Gastrocnemius medialis (tissue), 4 donors: ENCODE results near the gene HMCES. TPM values are rescaled to one million over a fixed set of nuclear protein-coding genes. Genes with fewer than 3 reads are reported as not detected.

Source experiments
- ATAC-seq, 2 donors: fragments of 150-250 bp; one replicate each; pipeline ENCODE4 v1.9.1; 2016
- DNase-seq, 2 donors: peaks; one replicate each; pipeline ENCODE4 v3.0.0-alpha.2; 2019
- H3K27ac ChIP-seq, 4 donors: fragments of 200-600 bp; sonication (generic); 1 replicate in 1 of 4; 2 replicates in 3 of 4; pipeline ENCODE4 v1.5.1; 2016 to 2018; ENCODE audit warnings: mild to moderate bottlenecking in 2 of 4, moderate library complexity in 1 of 4
- H3K27me3 ChIP-seq, 3 donors: fragments of 200-600 bp; sonication (generic) in 2 of 3; 1 replicate in 1 of 3; 2 replicates in 2 of 3; pipeline versions ENCODE4 v1.5.1 to v1.6.0; 2016 to 2019; ENCODE audit warnings: mild to moderate bottlenecking in 1 of 3, moderate library complexity in 1 of 3
- H3K36me3 ChIP-seq, 2 donors: fragments of 200-600 bp; sonication (generic) in 1 of 2; one replicate each; pipeline ENCODE4 v1.5.1; 2017 to 2018
- H3K4me1 ChIP-seq, 2 donors: fragments of 200-600 bp; sonication (generic) in 1 of 2; one replicate each; pipeline ENCODE4 v1.5.1; 2016 to 2017; ENCODE audit warnings: mild to moderate bottlenecking in 2 of 2
- H3K4me3 ChIP-seq, 4 donors: fragments of 200-600 bp; sonication (generic) in 3 of 4; 1 replicate in 1 of 4; 2 replicates in 3 of 4; pipeline ENCODE4 v1.5.1; 2016 to 2019; ENCODE audit warnings: mild to moderate bottlenecking in 2 of 4
- H3K9me3 ChIP-seq, 3 donors: fragments of 200-600 bp; sonication (generic) in 2 of 3; 1 replicate in 1 of 3; 2 replicates in 2 of 3; pipeline ENCODE4 v1.5.1; 2016 to 2019
- POLR2A ChIP-seq, 2 donors: fragments of 450-650 bp; IDR thresholded peaks; one replicate each; pipeline ENCODE4 v1.6.1; 2017; ENCODE audit warnings: antibody characterized with exemption in 2 of 2, mild to moderate bottlenecking in 2 of 2, moderate library complexity in 2 of 2
- in situ Hi-C, 4 donors: fragments of 200-750 bp; cut with MboI; loops; one replicate each; pipeline versions ENCODE4 v1.15.0 to v1.8.0; 2017; ENCODE audit warnings: low sequenced_read_pairs in 4 of 4
- intact Hi-C: fragments of 100-400 bp; cut with DNase I; formaldehyde crosslinking; loops from one replicate; pipeline ENCODE4 v1.15.1; 2023; ENCODE audit warnings: low total_unique reads
- total RNA-seq, 4 donors: library from RNA; depleted of rRNA; stranded (reverse); fragments of >200 nt; gene quantifications; one replicate each; pipeline versions ENCODE4 v1.1.0 to v1.2.3, GENCODE V29; 2016
- TF ChIP-seq, protein P1 (sequence below), 5 experiments: fragments of 450-650 bp in 3 of 5; fragments of 200-600 bp in 2 of 5; sonication (generic) in 2 of 5; IDR thresholded peaks in 4 of 5; conservative IDR thresholded peaks in 1 of 5; 1 replicate in 4 of 5; 2 replicates in 1 of 5; pipeline ENCODE4 v1.5.1; 2016 to 2019; ENCODE audit warnings: antibody characterized with exemption in 5 of 5, mild to moderate bottlenecking in 3 of 5, moderate library complexity in 3 of 5

Gene HMCES, protein sequence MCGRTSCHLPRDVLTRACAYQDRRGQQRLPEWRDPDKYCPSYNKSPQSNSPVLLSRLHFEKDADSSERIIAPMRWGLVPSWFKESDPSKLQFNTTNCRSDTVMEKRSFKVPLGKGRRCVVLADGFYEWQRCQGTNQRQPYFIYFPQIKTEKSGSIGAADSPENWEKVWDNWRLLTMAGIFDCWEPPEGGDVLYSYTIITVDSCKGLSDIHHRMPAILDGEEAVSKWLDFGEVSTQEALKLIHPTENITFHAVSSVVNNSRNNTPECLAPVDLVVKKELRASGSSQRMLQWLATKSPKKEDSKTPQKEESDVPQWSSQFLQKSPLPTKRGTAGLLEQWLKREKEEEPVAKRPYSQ
- 10 to 100 TPM; 24.7 to 35.2 (median 29.5) TPM for total RNA-seq

DNA sequence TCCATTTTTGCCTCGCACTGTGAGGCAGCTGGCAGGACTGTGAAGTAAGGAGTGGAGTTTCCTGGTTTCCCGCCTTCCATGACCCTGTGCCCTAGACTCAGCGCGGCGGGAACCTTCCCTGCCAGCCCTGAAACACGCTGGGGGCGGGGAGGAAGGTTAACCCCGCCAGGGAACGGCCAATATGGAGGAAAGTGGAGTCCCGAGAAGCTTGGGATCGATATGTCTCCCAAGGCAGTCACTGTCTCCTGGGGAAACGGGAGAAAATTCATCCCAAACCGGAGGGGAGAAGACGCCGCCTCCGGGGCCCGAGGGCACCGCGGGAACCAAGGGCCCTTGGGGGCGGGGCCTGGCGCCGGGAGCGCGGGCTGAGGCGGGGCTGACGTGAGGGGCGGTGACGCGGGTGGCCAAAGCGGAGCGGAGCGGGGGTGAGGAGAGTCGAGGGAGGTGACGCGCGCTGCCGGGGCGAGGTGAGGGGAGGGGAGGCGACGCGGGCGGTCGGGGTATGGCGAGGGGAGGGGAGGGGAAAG lies at the start of gene HMCES:
Gene HMCES (plus strand): TSS at position 432 of the 527 bp plus-strand sequence. CDS start 863 bp downstream, outside the sequence.
- Histone ChIP-seq H3K9me3 (no peaks in the 10 kb centered on the region), H3K4me1 (peaks cover 19 to 21% of the 10 kb centered on the region in 2 donors), H3K36me3 (peaks cover 0 to 42% of the 10 kb centered on the region in 2 donors), H3K27me3 (no peaks in the 10 kb centered on the region), H3K4me3 (peak within 1 kb of the TSS; percentile 69 to 91 (median 86)), H3K27ac (peak within 1 kb of the TSS; percentile 87 to 94 (median 89))
- DNase-seq (peak; percentile 88 to 90), ATAC-seq (peak; percentile 92 to 95)
- intact Hi-C loops (loop anchor here (1.0 to 2.0 kb wide), 2 partner anchors 38 to 120 kb away; a partner anchor contains a TSS), in situ Hi-C loops (no loop called here)
- peak in 1 of 2 donors; percentile 83 for TF ChIP-seq POLR2A (IDR thresholded peaks at IDR 0.05)
- TF ChIP-seq, protein P1, sequence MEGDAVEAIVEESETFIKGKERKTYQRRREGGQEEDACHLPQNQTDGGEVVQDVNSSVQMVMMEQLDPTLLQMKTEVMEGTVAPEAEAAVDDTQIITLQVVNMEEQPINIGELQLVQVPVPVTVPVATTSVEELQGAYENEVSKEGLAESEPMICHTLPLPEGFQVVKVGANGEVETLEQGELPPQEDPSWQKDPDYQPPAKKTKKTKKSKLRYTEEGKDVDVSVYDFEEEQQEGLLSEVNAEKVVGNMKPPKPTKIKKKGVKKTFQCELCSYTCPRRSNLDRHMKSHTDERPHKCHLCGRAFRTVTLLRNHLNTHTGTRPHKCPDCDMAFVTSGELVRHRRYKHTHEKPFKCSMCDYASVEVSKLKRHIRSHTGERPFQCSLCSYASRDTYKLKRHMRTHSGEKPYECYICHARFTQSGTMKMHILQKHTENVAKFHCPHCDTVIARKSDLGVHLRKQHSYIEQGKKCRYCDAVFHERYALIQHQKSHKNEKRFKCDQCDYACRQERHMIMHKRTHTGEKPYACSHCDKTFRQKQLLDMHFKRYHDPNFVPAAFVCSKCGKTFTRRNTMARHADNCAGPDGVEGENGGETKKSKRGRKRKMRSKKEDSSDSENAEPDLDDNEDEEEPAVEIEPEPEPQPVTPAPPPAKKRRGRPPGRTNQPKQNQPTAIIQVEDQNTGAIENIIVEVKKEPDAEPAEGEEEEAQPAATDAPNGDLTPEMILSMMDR (IDR thresholded peaks at IDR 0.05 in 4 of 5, conservative IDR thresholded peaks at IDR 0.05 in 1 of 5) = no peak

DNA sequence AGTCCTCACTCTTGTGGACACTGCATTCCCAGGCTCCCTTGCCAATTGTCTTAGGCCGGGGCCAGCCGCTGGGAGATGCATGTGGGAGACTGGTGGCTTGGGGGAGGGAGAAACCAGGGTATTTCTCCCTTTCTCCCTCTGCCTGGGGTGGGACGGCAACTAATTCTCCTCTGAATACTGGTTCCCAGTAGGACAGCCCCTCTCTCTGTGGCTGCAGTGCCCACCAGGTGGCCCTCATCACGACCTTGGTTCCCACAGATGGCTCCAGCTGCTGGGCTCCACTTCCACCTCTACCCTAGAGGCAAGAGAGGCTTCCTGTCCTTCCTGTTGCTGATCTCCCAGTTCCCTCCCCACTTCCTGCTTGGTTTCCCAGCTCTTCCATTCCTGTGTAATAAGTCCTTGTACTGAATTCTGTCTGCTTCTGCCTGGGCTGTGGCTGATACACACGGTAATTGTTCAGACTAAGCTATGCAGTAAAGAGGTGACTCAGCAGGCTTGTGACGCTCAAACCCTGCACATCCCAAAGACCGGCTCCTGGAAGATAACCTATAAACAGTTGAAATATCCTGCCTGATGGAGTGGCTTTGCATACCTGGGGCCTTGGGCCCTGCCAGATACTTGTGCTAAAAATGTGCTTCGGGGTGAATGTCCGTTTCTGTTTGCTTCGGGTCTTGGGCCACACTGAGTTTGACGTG lies 49.6 kb upstream of the HMCES start:
- no peaks in the 10 kb centered on the region for H3K27me3 ChIP-seq
- H3K27ac ChIP-seq = peak overlapping the region; percentile 84 to 97 (median 94)
- no peaks in the 10 kb centered on the region for H3K36me3 ChIP-seq
- DNase-seq (no peak), ATAC-seq (no peak)
- H3K9me3 ChIP-seq = no peaks in the 10 kb centered on the region
- H3K4me3 ChIP-seq = no peak overlapping the region
- TF ChIP-seq POLR2A (IDR thresholded peaks at IDR 0.05) = no peak
- TF ChIP-seq, protein P1 (IDR thresholded peaks at IDR 0.05 in 4 of 5, conservative IDR thresholded peaks at IDR 0.05 in 1 of 5) = no peak
- intact Hi-C loops (loop anchor here (5.0 kb wide), 1 partner anchor 427 kb away; no protein-coding TSS in a partner anchor), in situ Hi-C loops (no loop called here)
- peaks cover 47 to 48% of the 10 kb centered on the region in 2 donors for H3K4me1 ChIP-seq

DNA sequence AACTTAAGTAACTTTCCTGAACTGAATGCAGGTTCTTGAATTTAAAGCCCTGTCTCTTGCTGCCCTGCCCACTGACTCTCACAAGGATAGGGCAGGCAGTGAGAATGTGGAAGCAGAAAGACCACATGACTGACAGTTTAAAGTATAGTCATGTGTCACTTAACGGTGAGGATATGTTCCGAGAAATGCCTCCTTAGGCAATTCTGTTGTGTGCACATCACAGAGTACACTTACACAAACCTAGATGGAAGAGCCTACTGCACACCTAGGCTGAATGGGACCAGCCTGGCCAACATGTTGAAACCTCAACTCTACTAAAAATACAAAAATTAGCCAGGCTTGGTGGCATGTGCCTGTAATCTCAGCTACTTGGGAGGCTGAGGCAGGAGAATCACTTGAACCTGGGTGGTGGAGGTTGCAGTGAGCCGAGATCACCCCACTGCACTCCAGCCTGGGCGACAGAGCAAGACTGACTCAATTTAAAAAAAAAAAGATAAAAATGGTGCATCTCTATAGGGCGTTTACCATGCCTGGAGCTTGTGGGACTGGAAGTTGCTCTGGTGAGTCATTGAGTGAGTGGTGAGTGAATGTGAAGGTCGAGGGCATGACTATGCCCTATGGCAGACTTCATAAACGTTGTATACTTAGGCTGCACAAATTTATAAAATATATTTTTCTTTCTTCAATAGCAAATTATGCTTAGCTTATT lies 48.2 kb upstream of the HMCES start:
- Histone ChIP-seq H3K27me3 (no peaks in the 10 kb centered on the region), H3K4me1 (peaks cover 34 to 37% of the 10 kb centered on the region in 2 donors), H3K36me3 (no peaks in the 10 kb centered on the region), H3K9me3 (no peaks in the 10 kb centered on the region), H3K4me3 (no peak overlapping the region), H3K27ac (peak overlapping the region in 3 of 4 donors; percentile 18 to 53 (median 31))
- peak in 1 of 2 donors; percentile 30 for TF ChIP-seq POLR2A (IDR thresholded peaks at IDR 0.05)
- TF ChIP-seq, protein P1 (IDR thresholded peaks at IDR 0.05 in 4 of 5, conservative IDR thresholded peaks at IDR 0.05 in 1 of 5) = no peak
- peak in 1 of 2 donors; percentile 19 for ATAC-seq
- in situ Hi-C loops (no loop called here), intact Hi-C loops (no loop called here)
- no peak for DNase-seq

DNA sequence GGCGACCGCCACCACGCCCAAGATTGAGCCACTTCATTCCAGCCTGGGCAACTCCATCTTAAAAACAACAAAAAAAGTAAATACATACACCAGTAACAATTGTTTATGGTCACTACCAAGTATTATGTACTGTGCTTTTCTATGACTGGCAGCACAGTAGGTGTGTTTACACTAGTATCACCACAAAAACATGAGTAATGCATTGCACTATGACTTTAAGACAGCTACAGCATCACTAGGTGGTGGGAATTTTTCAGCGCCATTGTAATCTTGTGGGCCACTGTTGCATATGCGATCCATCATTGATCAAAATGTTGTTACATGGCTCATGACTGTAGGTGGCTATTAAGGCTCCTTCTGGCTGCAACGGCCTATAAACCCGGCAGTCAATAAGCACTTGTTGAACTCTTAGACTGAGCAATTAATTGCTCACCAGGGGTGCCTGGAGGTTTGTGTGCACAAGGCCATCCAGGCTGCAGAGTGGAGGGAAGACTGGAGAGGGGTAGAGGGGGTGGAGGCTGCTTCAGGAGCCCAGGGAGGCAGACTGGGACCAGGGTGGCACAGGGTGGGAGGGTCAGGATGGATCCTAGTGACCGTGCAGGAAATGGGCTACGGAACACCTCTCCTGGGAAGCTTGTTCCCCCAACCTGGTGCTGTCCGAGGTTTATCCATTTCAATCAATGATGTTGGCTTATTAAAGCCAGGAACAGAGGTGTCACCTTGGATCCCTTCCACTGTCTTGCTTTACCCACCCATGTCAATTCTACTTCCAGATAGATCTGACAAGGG lies 47.1 kb upstream of the HMCES start:
- in situ Hi-C loops = no loop called here
- H3K4me3 ChIP-seq = no peak overlapping the region
- no peaks in the 10 kb centered on the region for H3K27me3 ChIP-seq
- no peaks in the 10 kb centered on the region for H3K36me3 ChIP-seq
- DNase-seq (no peak), ATAC-seq (no peak)
- TF ChIP-seq, protein P1 (IDR thresholded peaks at IDR 0.05 in 4 of 5, conservative IDR thresholded peaks at IDR 0.05 in 1 of 5) = no peak
- TF ChIP-seq POLR2A (IDR thresholded peaks at IDR 0.05) = no peak
- peaks cover 25 to 28% of the 10 kb centered on the region in 2 donors for H3K4me1 ChIP-seq
- H3K27ac ChIP-seq = peak overlapping the region in 1 of 4 donors; percentile 9
- intact Hi-C loops = no loop called here
- H3K9me3 ChIP-seq = no peaks in the 10 kb centered on the region
